IPS-NIHi11 (cell line): ENCODE results near the gene ATP8A2.
"Not testable (repeated sequence)": the region's sequence is repeated elsewhere in the genome, so short reads cannot be mapped to it uniquely, and the experiment has no call there.

Source experiments
- DNase-seq: peaks from one replicate; pipeline ENCODE4 v3.0.0; 2012; ENCODE audit warnings: mixed read lengths, low spot score

Gene ATP8A2

GRCh38 chr13:25766991-25767390, 395.2 kb downstream of the ATP8A2 start:
- DNase-seq: no peak

- no peak for DNase-seq
Observed at GRCh38 chr13:25768376-25768775, 396.6 kb downstream of the ATP8A2 start.

DNA sequence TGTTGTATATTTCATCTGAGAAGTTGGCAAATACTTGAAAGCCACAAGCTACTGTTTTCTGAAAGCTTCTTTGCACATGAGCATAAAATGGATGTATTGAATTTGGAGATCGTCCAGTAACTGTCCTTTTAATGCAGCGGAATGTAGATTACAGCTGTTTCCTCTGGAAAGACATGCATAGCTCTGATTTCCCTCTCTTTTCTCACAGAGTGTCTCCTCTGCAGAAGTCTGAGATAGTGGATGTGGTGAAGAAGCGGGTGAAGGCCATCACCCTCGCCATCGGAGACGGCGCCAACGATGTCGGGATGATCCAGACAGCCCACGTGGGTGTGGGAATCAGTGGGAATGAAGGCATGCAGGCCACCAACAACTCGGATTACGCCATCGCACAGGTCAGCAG, 397.1 kb downstream of the ATP8A2 start:
- DNase-seq: no peak

- DNase-seq: no peak
Observed at GRCh38 chr13:25770601-25771000, 398.8 kb downstream of the ATP8A2 start.

DNA sequence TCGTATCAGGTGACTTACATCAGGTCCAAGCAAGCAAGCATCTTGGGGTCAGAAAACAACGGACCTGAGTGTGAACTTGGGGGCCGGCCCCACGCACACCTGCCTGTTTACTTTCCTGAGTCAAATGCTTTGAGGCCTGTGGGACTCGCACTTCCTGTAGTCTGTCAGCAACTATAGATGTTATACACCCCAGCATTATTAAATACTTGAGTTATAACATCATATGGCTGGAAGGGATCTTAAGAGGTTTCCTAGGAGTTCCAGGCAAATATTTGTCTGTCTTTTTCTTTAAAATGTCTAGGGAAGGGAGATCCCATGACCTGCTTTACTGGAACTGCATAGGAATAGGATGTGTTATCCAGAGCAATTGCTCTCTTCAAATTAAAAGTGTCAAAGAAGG, 399.4 kb downstream of the ATP8A2 start:
- DNase-seq: no peak

GRCh38 chr13:25771641-25772478, 400.1 kb downstream of the ATP8A2 start:
- DNase-seq: no peak

DNA sequence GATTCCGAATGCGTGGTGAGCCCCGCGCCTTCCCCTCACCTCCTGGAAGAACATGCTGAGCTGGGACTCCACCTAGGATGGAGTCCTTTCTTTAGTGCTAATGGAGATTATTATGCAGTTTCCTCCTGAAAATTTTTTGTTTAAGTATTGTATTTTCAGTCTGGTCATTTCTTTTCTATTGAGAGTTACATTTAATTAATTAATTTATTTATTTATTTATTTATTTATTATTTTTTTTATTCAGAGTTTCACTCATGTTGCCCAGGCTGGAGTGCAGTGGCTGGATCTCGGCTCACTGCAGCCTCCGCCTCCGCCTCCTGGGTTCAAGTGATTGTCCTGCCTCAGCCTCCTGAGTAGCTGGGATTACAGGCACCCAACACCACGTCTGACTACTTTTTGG, 400.8 kb downstream of the ATP8A2 start:
- DNase-seq: not testable (repeated sequence)

DNA sequence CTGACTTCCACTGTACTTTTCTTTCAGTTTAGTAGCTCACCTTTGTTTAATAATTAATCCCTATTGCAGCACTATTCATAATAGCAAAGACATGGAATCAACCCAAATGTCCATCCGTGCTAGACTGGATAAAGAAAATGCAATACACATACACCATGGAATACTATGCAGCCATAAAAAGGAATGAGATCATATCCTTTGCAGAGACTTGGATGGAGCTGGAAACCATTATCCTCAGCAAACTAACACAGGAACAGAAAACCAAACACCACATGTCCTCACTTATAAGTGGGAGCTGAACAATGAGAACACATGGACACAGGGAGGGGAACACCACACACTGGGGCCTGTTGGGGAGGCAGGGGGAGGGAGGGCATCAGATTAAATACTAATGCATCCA, 402.3 kb downstream of the ATP8A2 start:
- not testable (repeated sequence) for DNase-seq

- DNase-seq: no peak
Observed at GRCh38 chr13:25775275-25775674, 403.5 kb downstream of the ATP8A2 start.

- no peak for DNase-seq
Observed at GRCh38 chr13:25775986-25776385, 404.2 kb downstream of the ATP8A2 start.

GRCh38 chr13:25776722-25777121, 404.9 kb downstream of the ATP8A2 start:
- no peak for DNase-seq

- DNase-seq: no peak
Observed at GRCh38 chr13:25777509-25777908, 405.7 kb downstream of the ATP8A2 start.

DNA sequence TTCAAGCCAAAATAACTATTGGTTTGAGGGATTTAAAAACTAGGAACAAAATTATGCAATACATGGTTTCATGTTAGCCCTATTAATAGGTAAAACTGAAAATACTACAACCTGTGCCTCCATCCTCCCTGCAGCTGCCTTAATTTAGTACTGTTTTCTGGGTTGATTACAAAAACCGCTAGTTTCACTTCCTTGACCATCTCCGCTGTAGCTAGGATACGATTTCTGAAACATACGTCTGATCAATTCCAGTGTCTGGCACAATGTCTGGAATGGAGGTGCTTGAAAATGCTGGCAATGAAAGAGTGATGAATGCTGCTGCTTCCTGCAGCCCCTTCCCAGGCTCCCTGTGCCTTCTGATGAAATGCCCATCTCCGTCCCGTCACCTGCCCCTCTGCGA, 406.6 kb downstream of the ATP8A2 start:
- no peak for DNase-seq

DNA sequence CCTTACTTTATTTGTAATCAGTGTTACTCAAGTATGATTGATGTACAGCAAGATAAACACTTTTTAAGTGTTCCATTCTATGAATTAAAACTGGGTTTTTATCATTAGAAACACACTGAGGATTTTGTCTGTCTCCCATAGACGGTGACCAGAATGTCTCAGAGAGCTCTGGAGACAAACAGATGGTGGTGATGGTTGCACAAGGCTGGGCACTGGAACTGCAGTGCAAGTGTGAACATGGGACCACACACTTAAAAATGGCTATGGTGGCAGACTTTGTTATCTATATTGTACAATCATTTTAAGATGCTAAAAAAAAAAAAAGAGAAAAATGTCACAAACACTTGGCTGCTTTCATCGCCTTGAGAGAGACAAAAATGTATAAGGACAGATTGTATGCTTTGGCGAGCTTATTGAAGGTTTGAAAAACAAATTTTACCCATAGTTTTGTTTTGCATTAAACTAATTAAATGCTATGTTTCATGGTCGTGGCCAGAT, 407.1 kb downstream of the ATP8A2 start:
- no peak for DNase-seq

DNA sequence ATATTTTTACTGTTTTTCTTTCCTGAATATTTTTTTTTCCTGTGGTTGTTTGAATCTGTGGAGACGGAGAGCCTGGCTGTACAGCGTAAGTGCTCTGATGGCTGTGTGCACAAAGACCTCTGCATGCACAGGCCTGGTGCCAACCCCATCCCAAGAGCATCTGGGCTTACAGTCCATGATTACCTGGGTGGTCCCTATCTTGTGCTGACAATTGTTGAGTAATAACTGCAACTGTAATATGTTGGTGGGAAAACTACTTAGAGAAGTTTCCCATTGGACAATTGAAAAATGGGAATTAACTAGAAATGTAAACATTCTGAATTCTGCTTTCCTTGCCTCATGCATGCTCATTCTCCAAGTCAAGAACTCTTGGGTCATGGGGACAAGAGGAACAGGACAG, 411.3 kb downstream of the ATP8A2 start:
- DNase-seq: no peak

DNA sequence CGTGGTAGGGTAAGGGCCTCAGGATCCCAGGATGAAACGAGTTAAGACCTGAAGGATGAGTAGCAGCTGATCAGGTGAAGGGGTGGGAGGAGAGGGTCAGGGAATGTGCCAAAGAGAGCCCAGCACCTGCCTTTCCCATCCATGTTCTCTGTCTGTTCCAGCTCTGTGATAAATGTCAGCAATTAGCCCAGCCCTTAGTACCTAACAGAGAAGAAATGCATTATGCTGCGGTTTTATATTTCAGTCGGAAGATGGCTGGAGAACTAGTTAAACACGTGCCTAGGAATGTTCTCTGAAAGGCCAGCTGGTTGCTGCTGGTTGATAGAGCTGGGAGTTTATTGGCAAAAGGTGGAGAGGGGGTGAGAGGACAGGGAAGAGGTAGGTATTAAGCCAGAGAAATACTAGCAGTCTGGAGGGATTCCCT, 411.8 kb downstream of the ATP8A2 start:
- DNase-seq: no peak

GRCh38 chr13:25784119-25784518, 412.3 kb downstream of the ATP8A2 start:
- DNase-seq: no peak

DNA sequence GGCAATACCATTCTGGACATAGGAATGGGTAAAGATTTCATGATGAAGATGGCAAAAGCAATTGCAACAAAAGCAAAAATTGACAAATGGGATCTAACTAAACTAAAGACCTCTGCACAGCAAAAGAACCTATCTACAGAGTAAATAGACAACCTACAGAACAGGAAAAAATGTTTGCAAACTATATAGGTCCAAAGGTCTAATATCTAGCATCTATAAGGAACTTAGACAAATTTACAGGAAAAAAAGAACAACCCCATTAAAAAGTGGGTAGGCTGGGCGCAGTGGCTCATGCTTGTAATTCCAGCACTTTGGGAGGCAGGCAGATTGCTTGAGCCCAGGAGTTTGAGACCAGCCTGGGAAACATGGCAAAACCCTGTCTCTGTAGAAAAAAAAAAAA, 418.4 kb downstream of the ATP8A2 start:
- DNase-seq: not testable (repeated sequence)

GRCh38 chr13:25795277-25795676, 423.5 kb downstream of the ATP8A2 start:
- DNase-seq: no peak

DNA sequence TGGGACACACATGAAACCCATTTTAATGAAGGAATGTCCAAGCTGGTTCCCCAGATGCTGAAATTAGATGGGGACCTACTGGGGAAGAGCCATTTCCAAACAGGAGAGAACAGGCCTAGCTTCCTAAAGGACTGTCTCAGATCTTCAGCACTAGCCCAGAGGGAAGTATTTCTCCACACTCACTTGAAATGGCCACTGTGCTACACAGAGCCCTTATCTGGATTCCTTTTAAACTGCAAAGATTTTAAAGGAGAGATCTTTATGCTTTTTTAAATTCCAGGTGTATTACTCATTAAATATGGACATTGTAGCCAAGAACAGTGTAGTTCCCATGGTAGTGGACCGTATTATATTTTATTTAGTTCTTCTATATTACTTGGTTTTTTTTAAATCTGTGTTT, 424.7 kb downstream of the ATP8A2 start:
- no peak for DNase-seq

DNA sequence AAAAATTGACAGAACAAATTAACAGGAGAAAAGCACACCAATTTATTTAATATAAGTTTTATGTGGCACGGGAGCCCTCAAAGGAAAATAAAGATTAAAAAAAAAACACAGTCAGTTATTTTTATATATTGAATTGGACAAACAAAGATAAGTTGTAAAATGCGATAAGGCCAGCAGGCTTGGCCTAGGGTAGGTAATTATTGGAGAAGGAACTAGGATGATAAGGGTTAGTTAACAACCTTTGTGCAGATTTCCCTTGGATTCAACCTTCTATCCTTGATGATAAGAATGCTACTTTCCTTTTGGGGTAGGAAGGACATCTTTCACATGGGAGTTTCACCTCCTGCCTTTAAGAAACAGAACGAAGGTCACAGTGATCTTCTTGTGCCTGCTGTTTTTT, 427.2 kb downstream of the ATP8A2 start:
- no peak for DNase-seq

GRCh38 chr13:25800523-25800922, 428.7 kb downstream of the ATP8A2 start:
- no peak for DNase-seq

- DNase-seq: no peak
Observed at GRCh38 chr13:25802579-25802978, 430.8 kb downstream of the ATP8A2 start.

GRCh38 chr13:25803641-25804040, 431.9 kb downstream of the ATP8A2 start:
- DNase-seq: no peak
